Embryonic facial prominence (tissue), 1 donor: Measurements from ENCODE around the gene POU2F1.

Experiments used
- DNase-seq: peaks from one replicate; pipeline ENCODE4 v3.0.0-alpha.2; 2016; ENCODE audit errors: extremely low spot score

The POU2F1 gene

GRCh38 chr1:167272369-167272957 lies 51.8 kb downstream of the POU2F1 start:
- DNase-seq: no peak

- DNase-seq: no peak
These were observed 52.5 kb downstream of the POU2F1 start for GRCh38 chr1:167273027-167273800.

GRCh38 chr1:167274061-167274460 lies 53.4 kb downstream of the POU2F1 start:
- DNase-seq: no peak

- DNase-seq: no peak
These were observed 56.3 kb downstream of the POU2F1 start for GRCh38 chr1:167276969-167277368.

- no peak for DNase-seq
These were observed 57.8 kb downstream of the POU2F1 start for GRCh38 chr1:167278497-167278896.

GRCh38 chr1:167280912-167281311 lies 60.2 kb downstream of the POU2F1 start:
- DNase-seq: no peak

- no peak for DNase-seq
These were observed 67.8 kb downstream of the POU2F1 start for GRCh38 chr1:167288390-167289074.

- DNase-seq: no peak
These were observed 68.4 kb downstream of the POU2F1 start for GRCh38 chr1:167289075-167289442.

GRCh38 chr1:167289966-167290365 lies 69.3 kb downstream of the POU2F1 start:
- no peak for DNase-seq

- no peak for DNase-seq
These were observed 71.0 kb downstream of the POU2F1 start for GRCh38 chr1:167291539-167292185.

- DNase-seq: no peak
These were observed 71.5 kb downstream of the POU2F1 start for GRCh38 chr1:167292216-167292615.

GRCh38 chr1:167293057-167293456 lies 72.4 kb downstream of the POU2F1 start:
- DNase-seq: no peak

GRCh38 chr1:167294528-167294927 lies 73.8 kb downstream of the POU2F1 start:
- DNase-seq: no peak

- no peak for DNase-seq
These were observed 76.8 kb downstream of the POU2F1 start for GRCh38 chr1:167297222-167298214.

GRCh38 chr1:167298325-167298724 lies 77.6 kb downstream of the POU2F1 start:
- DNase-seq: no peak

- DNase-seq: no peak
These were observed 80.7 kb downstream of the POU2F1 start for GRCh38 chr1:167301355-167301754.

GRCh38 chr1:167304165-167304564 lies 83.5 kb downstream of the POU2F1 start:
- no peak for DNase-seq

GRCh38 chr1:167305059-167305705 lies 84.5 kb downstream of the POU2F1 start:
- DNase-seq: no peak

GRCh38 chr1:167305706-167306277 lies 85.1 kb downstream of the POU2F1 start:
- no peak for DNase-seq

GRCh38 chr1:167310732-167311131 lies 90.0 kb downstream of the POU2F1 start:
- DNase-seq: no peak
